HS-5 (cell line): Measurements from ENCODE around the gene TFAP2A.

Source experiments
- DNase-seq: peaks from one replicate; pipeline ENCODE4 v3.0.0-alpha.2; 2012; ENCODE audit warnings: low read depth

The TFAP2A gene

DNA sequence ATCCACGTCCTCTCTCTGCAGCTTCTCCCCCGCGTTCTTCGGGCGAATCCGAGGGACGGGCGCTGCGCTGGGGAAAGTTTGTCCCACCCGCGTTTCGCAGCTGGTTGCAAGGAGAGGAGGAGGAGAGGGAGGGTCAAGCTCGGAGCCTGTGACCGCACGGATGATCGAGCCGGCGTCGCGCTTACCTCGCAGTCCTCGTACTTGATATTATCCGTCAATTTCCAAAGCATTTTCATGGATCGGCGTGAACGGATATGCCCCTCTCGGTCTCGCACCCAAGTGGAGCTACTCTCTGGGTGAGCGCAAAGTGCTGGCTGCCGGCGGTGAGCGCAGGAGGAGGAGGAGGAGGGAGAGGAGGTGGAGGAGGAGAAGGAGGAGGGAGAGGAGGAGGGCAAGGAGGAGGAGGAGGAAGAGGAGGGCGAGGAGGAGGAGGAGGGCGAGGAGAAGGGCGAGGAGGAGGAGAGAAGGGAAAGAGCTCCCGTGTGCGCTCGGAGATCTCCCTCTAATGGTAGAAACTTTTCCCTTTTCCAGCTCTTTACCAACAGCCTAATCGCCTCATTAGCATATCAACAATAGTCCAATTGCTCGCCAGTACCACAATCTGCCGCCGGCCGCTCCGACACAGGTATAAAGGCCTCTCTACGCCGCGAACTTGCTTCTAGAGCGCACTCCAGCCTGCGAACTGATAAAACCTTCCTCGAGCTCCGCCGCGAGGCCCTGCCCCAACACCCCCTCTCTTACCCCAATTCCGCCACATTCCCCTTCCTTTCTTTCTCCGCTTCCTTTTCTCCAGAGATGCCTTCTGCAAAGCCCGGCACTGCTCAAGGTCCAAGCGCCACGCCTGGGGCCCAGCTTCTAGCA, at the start of gene TFAP2A:
Gene TFAP2A, minus strand, starts transcription at position 319 of the 861 bp plus-strand sequence. Its CDS starts 83 bp downstream, at position 236.
- DNase-seq = peak; percentile 40

DNA sequence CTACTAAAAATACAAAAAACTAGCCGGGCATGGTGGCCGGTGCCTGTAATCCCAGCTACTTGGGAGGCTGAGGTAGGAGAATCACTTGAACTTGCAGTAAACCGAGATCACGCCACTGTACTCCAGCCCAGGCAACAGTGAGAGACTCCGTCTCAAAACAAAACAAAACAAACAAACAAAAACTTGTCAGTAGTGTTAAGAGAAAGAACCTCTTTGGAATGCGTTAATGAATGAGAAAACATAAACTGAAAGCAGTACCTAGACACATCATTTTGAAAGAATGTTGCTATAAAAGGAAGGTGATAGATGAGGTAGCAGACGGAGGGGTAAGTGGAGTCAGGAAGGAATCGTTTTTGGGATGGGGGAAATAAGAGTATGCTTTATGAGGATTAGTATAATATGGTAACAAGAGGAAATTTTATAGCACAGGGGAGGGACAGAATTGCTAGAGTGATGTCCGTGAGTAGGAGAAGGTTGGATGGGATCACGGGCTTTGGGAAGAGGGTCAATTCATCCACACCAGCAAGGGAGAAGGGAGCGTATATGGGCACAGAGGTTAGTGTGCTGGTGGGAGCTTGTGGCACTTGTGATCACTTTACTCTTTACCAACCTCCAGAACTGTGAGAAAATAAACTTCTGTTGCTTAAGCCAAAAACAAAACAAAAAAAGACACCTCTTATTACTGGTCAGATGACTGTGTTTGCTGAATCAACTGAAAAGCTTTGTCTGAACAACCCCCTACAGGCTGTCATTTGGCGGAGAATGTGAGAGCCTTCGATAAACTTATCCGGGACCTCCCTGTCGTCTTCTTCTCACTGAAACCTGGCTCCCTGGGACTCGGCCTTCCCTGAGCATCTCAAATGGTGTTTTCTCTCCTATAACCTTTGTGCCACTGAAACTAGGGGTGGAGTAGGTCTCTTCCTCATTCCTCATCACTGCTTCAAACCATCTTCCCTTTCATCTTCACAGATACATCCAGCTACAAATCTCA, 48.9 kb upstream of the TFAP2A start:
- no peak for DNase-seq

DNA sequence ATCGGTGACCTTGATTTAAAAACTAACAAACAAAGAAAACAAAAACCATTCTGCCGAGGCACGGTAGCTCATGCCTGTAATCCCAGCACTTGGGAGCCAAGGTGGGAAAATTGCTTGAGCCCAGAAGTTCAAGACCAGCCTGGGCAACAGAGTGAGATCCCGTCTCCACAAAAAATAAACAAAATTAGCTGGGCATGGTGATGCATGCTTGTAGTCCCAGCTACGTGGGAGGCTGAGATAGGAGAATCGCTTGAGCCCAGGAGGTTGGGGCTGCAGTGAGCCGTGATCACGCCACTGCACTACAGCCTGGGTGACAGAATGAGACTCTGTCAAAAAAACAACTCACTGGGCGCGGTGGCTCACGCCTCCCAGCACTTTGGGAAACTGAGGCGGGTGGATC, 48.2 kb upstream of the TFAP2A start:
- no peak for DNase-seq

DNA sequence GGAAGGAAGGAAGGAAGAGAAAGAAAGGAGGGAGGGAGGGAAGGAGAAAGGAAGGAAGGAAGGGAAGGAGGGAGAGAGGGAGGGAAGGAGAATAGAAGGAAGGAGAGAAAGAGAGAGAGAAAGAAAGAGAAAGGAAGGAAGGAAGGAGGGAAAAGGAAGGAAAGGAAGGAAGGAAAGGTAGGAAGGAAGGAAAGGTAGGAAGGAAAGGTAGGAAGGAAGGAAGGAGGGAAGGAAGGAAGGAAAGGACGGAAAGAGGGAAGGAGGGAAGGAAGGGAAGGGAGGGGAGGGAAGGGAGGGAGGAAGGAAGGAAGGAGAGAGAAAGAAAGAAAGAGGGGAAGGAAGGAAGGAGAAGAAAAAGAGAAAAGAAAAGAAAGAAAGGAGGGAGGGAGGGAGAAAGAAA, 47.0 kb upstream of the TFAP2A start:
- DNase-seq = no peak

DNA sequence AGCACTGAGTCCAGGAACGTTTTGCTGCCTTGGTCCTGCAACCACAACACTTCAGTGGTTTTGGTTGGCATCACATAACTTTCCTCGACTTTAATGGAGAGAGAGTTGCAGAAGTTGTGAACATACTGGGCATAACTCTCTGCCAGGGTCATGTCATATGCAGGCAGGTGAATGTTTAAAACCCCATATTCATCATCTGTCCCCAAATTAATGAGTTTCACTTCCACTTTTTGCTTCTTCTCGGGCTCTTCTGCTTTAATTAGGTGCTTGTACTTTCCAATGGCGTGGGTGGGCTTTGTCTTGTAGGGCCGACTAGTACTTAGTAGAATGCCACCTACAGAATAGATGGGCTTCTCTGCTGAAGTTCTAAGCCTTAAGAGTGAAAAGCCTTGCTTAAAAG, 45.2 kb upstream of the TFAP2A start:
- DNase-seq = no peak

DNA sequence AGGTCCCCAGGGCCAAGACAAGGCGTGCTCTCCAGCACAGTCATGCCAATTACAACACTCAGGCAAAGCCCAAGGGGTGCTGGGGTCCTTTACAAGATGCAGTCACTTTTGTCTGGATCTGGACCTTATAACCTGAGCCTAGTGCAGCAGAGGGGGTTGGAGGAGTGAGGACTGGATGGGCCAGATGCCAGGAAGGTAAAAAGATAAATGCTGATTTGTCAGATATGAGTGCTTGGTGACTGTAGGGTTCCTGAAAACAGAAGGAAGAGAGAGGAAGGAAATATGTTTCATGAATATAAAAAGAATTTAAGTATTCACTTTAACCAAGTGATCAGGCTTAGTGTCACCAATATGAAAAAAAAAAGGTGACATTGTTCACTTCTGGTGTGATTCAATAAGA, 43.4 kb upstream of the TFAP2A start:
- DNase-seq = no peak

DNA sequence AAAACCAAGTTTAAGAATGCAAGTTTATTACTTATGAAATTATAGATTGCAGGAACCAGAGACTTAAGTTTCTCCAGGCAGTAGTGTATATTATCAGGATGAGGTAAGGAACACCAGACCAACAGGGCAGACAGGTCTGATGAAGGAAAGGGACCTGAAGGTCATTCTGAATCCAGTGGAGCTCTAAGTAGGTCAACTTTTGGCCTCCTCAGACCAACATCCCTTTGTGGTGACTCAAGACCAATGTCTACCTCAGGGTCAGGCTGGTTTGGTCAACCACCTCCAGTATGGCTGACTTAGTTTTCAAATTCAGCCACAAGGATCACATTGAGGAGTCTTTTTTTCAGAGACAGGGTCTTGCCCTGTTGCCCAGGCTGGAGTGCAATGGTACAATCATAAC, 38.7 kb upstream of the TFAP2A start:
- no peak for DNase-seq

DNA sequence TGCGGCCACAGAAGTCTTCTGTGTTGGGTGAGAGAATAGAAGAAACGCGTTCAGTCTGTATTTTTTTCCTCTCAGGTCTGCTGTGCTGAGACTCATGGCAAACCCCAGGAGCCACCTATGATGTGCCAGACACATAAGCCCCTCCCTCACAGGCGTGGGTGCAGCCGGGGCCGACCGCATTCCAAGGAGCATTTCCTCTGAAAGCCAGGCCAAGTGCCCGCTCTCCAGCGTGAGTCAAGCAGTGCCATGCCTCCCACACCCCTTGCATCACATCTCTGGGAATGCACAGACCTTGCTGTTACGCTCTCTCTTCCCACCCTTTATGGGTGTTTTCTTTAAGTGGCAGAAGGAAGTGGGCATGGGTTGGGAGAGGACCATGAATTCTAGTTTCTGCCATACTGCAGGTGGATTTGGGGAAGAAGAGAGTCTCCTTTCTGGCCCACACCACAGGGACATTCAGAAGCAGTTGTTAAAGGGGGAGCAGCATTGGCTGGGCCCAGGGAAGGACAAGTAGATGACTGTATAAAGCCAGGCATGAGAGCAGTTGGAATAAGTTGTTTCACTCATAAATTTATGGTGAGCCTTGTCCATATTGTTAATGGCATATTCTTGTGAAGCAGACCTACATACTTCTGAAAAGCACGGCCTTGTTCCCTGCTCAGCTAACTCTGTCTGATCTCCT, 37.1 kb upstream of the TFAP2A start:
- peak; percentile 92 for DNase-seq

DNA sequence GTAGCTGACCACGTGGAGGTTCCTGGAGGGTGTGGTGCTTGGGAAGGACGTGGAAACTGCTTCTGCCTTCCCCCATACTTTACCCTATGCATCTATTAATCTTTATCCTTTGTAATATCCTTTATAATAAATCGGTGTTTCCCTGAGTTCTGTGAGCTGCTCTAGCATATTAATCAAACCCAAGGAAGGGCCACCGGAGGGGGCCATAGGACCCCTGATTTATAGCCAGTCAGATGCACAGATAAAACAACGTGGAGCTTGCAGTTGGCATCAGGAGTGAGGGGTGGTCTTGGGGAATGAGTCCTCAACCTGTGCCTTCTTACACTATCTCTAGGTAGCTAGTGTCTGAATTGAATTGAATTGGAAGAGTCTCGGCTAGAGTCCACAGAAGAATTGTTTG, 36.5 kb upstream of the TFAP2A start:
- DNase-seq = no peak

DNA sequence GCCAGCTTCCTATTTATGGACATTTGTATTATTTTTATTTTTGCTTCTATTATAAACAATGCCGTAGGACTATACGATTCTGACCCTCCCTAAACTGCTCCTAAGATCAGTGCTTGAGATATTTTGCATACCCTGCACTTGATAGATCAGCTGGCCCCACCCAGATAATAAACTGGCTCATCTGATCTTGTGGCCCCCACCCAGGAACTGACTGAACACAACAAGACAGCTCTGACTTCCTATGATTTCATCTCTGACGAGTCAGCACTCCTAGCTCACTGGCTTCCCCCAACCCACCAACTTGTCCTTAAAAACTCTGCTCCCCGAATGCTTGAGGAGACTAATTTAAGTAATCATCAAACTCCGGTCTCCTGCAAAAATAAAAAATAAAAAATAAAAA, 34.9 kb upstream of the TFAP2A start:
- DNase-seq = no peak

DNA sequence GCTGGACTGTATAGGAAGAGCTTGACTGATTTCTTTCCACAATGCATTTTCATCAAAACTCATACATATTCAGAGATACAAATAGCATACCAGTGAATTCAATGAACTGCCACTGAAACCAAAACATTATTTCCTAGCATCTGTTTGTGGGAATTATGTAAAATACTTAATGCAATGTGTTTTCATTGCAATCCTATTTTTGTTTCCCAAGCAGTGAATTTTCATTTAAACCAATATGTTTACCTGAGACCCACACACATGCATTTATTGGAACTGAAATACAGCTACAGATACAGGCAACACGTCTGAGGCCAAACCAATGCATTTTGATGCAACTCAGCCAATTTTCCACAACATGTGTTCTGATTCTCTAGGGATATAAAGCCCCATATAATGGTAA, 33.2 kb upstream of the TFAP2A start:
- DNase-seq = no peak

DNA sequence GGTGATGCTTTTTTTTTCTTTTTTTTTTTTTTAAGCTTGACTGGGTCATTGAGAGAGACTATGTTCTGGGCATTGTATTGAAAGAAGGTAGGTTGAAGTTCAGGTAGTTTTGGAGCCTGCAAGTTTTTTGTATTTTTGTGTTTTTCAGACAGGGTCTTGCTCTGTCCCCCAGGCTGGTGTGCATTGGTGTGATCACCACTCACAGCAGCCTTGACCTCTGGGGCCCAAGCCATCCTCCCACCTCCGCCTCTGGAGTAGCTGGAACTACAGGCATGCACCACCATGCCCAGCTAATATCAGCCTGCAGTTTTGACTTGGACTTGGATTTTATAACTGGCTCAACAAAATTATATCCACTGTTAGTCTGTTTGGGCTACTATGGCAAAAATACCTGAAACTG, 31.7 kb upstream of the TFAP2A start:
- no peak for DNase-seq

DNA sequence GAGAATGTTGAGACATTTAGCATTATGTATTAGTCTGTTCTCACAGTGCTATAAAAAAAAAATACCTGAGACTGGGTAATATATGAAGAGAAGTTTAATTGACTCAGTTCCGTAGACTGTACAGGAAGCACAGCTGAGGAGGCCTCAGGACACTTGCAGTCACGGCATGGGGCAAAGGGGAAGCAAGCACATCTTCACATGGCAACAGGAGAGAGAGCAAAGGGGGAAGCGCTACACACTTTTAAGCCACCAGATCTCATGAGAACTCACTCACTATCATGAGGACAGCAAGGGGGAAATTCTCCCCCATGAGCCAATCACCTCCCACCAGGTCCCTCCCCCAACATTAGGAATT, 26.8 kb upstream of the TFAP2A start:
- DNase-seq = no peak

DNA sequence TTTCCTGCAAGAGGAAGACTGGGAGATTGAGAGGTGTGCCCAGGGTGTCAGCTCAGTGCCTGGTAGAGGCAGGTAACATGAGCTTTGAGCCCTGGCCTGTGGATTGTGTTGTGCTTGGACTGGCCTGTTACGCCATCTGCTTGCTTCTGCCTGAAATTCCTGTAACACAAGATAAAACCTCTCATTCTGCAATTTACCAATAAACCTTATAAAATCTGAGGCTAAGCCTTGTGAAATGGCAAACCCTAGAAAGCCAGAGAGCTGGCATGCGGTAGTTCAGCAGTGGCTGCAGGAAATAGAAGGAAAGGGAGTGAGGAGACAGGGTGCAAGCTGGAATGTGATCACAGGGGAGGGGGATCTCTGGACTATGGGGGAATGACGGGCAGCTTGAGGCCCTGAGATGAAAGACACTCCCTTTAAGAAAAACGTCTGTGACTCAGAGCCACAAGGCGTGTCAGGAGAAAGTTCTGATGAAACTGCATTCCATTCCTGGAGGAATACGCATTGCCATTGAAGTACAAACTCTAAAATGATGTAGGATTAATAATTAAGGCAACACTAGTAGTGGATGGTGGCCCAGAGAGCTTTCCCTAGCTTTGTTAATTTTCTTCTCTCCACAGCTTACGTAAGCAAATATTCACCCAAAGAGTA, 26.3 kb upstream of the TFAP2A start:
- peak; percentile 93 for DNase-seq

DNA sequence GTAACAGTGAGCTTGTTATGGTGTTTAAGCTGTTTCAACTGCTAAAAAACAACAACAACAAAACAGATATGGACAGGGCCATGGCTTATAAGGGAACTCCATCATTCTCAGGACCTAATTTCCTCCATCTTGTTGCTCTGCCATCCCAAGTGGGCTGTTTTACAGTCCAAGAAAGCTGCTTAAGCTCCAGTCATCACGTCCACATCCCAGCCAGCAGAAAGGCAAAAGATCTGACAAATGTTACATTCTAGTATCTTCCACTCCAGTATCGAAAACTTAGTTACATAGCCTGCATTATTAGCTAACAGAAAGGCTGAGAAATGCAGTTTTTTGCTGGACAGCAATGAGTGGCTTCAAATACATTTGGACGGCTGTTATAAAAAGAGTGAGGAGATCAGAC, 23.0 kb upstream of the TFAP2A start:
- no peak for DNase-seq

DNA sequence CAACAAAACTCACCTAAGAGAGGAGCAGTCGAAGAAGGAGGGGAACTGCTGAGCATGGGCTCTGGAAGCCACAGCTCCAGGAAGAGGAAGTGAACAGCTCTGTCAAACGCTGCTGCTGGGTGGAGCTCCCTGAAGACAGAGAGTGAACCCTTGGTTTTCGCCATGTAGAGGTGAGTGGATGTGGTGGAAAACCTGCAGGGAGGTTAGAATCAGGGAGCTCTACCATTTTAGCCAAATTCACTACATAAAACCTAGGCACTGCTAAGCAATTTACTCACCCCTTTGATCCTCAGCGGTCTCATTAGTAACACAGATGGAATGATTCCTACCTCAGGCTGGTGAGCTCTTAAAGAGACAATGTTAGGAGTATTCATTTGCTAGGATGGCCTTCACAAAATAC, 19.4 kb upstream of the TFAP2A start:
- DNase-seq = peak; percentile 31

DNA sequence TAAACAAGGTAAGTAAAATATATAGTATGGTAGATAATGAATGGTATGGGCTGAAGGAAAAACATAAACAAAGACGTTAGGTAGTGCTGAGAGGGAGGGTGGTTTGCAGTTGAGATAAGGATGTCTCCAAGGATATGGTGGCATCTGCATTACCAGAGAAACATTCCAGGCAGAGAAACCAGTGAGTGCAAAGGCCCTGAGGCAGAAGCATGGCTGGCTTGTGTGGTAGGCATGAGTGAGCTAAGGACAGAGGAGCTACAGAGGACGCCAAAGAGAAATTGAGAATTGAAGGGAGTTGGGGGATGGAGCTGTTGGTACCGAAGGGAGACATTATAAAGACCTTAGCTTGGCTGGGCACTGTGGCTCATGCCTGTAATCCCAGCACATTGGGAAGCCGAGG, 18.4 kb upstream of the TFAP2A start:
- DNase-seq = no peak

DNA sequence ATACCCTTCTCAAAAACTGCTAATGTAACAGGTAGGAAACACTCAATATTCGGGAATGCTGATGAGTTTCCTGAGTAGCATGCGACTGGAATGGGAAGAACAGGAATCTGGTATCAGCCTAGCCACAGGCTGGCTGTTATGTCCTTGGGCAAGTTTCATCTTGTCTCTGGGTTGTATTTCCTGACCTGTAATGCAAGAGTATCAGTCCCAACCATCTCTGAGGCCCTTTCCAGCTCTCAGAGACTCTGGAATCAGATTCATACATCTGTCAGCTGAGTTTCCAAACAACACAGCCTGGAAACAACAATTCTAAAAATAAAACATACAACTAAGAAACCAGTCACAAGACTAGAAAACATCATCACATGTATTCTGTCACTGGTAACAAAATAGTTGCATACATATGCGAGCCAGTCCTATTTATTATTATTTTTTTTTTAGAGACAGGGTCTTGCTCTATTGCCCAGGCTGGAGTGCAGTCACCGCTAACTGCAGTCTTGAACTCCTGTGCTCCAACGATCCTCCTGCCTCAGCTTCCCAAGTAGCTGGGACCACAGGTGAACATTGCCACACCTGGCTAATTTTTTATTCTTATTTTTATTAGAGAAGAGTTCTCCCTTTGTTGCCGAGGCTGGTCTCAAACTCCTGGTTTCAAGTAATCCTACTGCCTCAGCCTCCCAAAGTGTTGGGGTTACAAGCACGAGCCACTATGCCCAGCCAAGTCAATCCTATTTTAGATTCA, 16.7 kb upstream of the TFAP2A start:
- DNase-seq = peak; percentile 49

DNA sequence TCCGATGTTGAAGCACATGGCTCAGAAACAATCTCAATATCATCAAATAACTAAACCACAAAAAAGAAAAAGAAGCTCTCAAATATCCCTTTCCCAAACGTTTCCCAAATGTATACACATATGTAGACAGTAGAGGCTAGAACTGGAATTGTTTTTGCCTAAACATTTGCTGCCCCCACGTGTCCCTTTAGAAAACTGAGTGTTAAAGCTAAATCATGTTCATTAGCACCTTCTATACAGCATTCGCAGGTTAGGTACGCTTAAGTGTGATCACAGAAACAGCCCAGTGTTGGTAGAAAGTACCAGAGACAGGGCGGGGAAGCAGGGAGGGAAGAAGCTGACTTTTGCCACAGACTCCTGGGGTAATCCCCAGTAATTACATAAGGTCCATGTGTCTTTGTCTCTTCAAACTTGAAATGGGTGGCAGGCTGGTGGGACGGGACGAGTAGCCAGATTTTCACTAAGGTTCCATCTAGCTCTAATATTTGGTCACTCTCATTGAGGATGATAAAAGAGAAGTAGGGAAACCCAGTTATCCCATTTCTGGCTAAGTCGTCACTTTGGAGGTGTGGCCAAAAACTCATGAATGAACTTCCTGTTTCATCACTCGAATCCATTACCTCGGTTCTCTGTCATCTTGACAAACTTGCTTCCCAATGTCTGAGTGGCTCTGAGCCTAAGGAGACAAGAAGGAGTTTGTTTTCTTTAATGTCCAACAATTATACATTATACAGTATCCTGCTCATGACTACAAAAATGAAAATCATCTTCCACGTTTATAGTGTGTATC, 15.0 kb upstream of the TFAP2A start:
- DNase-seq = peak; percentile 47

DNA sequence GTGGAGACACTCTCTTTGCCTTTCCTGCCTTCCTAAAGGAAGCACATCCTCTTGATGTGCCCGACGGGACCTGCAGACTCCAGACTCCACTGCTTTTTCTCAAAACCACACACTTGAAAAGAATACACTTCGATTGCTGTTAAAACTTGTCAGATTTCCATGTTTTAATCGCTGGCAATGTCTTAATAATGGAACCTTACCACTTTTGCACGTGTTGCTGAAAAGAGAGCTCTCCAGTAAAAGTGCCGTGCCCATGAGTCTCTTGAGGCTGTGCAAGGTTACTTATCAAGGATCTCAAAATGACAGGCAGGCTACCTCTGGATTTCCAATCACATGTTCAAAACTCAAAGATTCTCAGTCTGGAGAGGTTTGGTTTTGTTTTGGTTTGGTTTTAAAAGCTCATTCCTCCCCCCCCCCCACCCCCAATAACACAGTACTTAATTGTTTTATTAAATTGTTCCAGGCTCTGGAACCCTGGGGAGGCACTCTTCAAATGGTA, 12.0 kb upstream of the TFAP2A start:
- no peak for DNase-seq
